ENCODE data around the gene GSE1. TPM values are rescaled to one million over a fixed set of nuclear protein-coding genes. Genes with fewer than 3 reads are reported as not detected.

Gene GSE1
- total RNA-seq, 1 experiment from 2014 or later = 97.5 TPM

DNA sequence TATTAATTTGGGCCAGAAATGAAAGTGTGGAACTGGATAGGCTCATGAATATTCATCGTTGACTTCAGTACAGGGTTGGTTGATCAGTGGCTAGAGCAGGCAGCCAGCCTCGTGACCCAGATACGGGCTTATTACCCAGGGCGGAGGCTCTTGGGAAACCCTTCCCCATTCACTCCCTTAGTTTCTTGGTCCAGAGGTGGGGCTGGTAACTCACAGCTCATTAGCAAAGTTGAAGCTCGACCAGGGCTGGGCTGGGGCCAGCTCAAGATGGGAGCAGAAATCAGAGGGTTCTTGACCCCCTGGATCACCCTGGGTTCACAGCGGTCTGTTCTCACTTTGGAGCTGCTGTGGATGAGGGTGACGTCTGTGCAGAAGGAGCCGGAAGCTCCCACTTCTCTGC is 44.6 kb upstream of the GSE1 start:
- ATAC-seq (no peak), DNase-seq (ENCODE audit: low read depth, low spot score) (no peak)
- peaks cover 87% of the 10 kb centered on the region for H3K4me1 ChIP-seq (ENCODE audit: control insufficient read depth, insufficient read depth, low read length)
- intact Hi-C loops (cut with micrococcal nuclease; ENCODE audit: unreplicated experiment) (no loop called here), in situ Hi-C loops (cut with HindIII; ENCODE audit: low pct_unique_long_range_greater_than_20kb, low sequenced_read_pairs) (no loop called here)
- BruUV-seq (replicated peaks) = no TSS peak
- H3K27me3 ChIP-seq (ENCODE audit: control insufficient read depth, insufficient read depth, low read length) = no peaks in the 10 kb centered on the region
- ChIA-PET CTCF (no interaction called here), POLR2A (no interaction called here)
- peak overlapping the region; percentile 91 for H3K27ac ChIP-seq (ENCODE audit: low read length)
- no peak overlapping the region for H3K4me3 ChIP-seq (ENCODE audit: low read depth in 2 of 2, low read length in 2 of 2)
- TF ChIP-seq, protein P1, sequence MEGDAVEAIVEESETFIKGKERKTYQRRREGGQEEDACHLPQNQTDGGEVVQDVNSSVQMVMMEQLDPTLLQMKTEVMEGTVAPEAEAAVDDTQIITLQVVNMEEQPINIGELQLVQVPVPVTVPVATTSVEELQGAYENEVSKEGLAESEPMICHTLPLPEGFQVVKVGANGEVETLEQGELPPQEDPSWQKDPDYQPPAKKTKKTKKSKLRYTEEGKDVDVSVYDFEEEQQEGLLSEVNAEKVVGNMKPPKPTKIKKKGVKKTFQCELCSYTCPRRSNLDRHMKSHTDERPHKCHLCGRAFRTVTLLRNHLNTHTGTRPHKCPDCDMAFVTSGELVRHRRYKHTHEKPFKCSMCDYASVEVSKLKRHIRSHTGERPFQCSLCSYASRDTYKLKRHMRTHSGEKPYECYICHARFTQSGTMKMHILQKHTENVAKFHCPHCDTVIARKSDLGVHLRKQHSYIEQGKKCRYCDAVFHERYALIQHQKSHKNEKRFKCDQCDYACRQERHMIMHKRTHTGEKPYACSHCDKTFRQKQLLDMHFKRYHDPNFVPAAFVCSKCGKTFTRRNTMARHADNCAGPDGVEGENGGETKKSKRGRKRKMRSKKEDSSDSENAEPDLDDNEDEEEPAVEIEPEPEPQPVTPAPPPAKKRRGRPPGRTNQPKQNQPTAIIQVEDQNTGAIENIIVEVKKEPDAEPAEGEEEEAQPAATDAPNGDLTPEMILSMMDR (IDR thresholded peaks at IDR 0.05) = no peak
- TF ChIP-seq POLR2AphosphoS5 (IDR thresholded peaks at IDR 0.05; ENCODE audit: low read depth, low read length) (no peak), TCF7L2 (IDR thresholded peaks at IDR 0.05; ENCODE audit: low read depth, low read length) (no peak), SIN3A (IDR thresholded peaks at IDR 0.05; ENCODE audit: borderline replicate concordance, insufficient read depth, low read depth, low read length) (no peak)
- TF ChIP-seq, protein P2, sequence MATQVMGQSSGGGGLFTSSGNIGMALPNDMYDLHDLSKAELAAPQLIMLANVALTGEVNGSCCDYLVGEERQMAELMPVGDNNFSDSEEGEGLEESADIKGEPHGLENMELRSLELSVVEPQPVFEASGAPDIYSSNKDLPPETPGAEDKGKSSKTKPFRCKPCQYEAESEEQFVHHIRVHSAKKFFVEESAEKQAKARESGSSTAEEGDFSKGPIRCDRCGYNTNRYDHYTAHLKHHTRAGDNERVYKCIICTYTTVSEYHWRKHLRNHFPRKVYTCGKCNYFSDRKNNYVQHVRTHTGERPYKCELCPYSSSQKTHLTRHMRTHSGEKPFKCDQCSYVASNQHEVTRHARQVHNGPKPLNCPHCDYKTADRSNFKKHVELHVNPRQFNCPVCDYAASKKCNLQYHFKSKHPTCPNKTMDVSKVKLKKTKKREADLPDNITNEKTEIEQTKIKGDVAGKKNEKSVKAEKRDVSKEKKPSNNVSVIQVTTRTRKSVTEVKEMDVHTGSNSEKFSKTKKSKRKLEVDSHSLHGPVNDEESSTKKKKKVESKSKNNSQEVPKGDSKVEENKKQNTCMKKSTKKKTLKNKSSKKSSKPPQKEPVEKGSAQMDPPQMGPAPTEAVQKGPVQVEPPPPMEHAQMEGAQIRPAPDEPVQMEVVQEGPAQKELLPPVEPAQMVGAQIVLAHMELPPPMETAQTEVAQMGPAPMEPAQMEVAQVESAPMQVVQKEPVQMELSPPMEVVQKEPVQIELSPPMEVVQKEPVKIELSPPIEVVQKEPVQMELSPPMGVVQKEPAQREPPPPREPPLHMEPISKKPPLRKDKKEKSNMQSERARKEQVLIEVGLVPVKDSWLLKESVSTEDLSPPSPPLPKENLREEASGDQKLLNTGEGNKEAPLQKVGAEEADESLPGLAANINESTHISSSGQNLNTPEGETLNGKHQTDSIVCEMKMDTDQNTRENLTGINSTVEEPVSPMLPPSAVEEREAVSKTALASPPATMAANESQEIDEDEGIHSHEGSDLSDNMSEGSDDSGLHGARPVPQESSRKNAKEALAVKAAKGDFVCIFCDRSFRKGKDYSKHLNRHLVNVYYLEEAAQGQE (IDR thresholded peaks at IDR 0.05; ENCODE audit: insufficient read depth in 1 of 2, low read depth in 2 of 2, low read length in 1 of 2) = no peak
- no peaks in the 10 kb centered on the region for H3K36me3 ChIP-seq (ENCODE audit: control insufficient read depth, insufficient read depth, low read length)
- H3K9me3 ChIP-seq (ENCODE audit: control insufficient read depth, insufficient read depth, low read depth, low read length) = no peaks in the 10 kb centered on the region

DNA sequence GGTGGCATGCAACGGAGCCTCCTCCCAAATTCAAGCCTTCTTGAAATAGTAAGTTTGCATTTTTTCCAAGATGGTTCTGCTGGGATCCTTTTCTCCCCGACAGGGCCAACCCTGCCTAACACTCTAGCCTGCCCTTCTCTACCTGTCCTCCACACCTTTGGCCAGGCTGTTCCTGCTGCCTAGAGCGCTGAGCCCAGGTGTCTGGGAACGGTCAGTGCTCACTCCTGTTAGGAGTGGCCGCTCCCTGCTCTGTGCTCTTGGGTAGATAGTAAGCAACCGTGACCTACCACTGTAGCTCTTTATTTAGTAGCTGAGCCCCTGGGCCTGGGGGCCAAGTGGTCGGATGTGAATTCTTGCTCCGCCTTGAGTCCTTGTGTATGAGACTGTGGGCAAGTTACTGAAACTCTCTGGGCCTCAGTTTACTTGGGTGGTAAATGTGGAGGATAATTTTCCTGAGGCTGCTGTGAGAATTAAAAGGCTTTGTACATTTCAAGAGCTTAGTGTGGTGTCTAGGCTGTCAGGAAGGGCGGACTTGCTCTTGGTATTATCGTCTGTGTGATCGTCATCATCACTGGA is 44.0 kb upstream of the GSE1 start:
- peaks cover 87% of the 10 kb centered on the region for H3K4me1 ChIP-seq (ENCODE audit: control insufficient read depth, insufficient read depth, low read length)
- peak overlapping the region; percentile 91 for H3K27ac ChIP-seq (ENCODE audit: low read length)
- no peaks in the 10 kb centered on the region for H3K27me3 ChIP-seq (ENCODE audit: control insufficient read depth, insufficient read depth, low read length)
- DNase-seq (ENCODE audit: low read depth, low spot score) (no peak), ATAC-seq (no peak)
- H3K9me3 ChIP-seq (ENCODE audit: control insufficient read depth, insufficient read depth, low read depth, low read length) = no peaks in the 10 kb centered on the region
- intact Hi-C loops (cut with micrococcal nuclease; ENCODE audit: unreplicated experiment) (no loop called here), in situ Hi-C loops (cut with HindIII; ENCODE audit: low pct_unique_long_range_greater_than_20kb, low sequenced_read_pairs) (no loop called here)
- ChIA-PET CTCF (no interaction called here), POLR2A (no interaction called here)
- TF ChIP-seq TCF7L2 (IDR thresholded peaks at IDR 0.05; ENCODE audit: low read depth, low read length) (no peak), POLR2AphosphoS5 (IDR thresholded peaks at IDR 0.05; ENCODE audit: low read depth, low read length) (no peak)
- TF ChIP-seq, protein P2 (IDR thresholded peaks at IDR 0.05; ENCODE audit: insufficient read depth in 1 of 2, low read depth in 2 of 2, low read length in 1 of 2) = no peak
- TF ChIP-seq, protein P1 (IDR thresholded peaks at IDR 0.05) = no peak
- no peaks in the 10 kb centered on the region for H3K36me3 ChIP-seq (ENCODE audit: control insufficient read depth, insufficient read depth, low read length)
- BruUV-seq (replicated peaks) = no TSS peak
- no peak overlapping the region for H3K4me3 ChIP-seq (ENCODE audit: low read depth in 2 of 2, low read length in 2 of 2)
